OCI-LY1 (cell line): ENCODE measurements around the gene PTPRM.

Source experiments
- H2AFZ ChIP-seq: fragments of 200-600 bp; sonication (generic), shearing (Covaris generic); 2 replicates; pipeline ENCODE4 v1.6.0; 2014; ENCODE audit warnings: antibody characterized with exemption, mild to moderate bottlenecking, low read length
- H3F3A ChIP-seq: fragments of 200-600 bp; sonication (generic), shearing (Covaris generic); 2 replicates; pipeline ENCODE4 v1.6.0; 2014; ENCODE audit warnings: mild to moderate bottlenecking, antibody characterized with exemption, low read length, moderate library complexity; ENCODE audit not compliant: insufficient read depth
- H3K27ac ChIP-seq: fragments of 200-600 bp; sonication (generic); 2 replicates; pipeline ENCODE4 v1.5.1; 2014; ENCODE audit warnings: low read length, mixed run types, mild to moderate bottlenecking, low read depth; ENCODE audit not compliant: poor library complexity, severe bottlenecking
- H3K27me3 ChIP-seq: fragments of 200-600 bp; sonication (generic); 2 replicates; pipeline ENCODE4 v1.6.0; 2014; ENCODE audit warnings: antibody characterized with exemption, mild to moderate bottlenecking, low read length, moderate library complexity; ENCODE audit not compliant: insufficient read depth
- H3K36me3 ChIP-seq: fragments of 200-600 bp; sonication (generic); 2 replicates; pipeline ENCODE4 v1.6.1; 2014; ENCODE audit warnings: mild to moderate bottlenecking, antibody characterized with exemption, low read length, moderate library complexity, mixed read lengths; ENCODE audit not compliant: insufficient read depth
- H3K4me1 ChIP-seq: fragments of 200-600 bp; sonication (generic); 2 replicates; pipeline ENCODE4 v1.5.1; 2014; ENCODE audit warnings: mild to moderate bottlenecking, low read length, moderate library complexity; ENCODE audit not compliant: insufficient read depth, severe bottlenecking
- H3K4me2 ChIP-seq: fragments of 200-600 bp; sonication (generic), shearing (Covaris generic); 2 replicates; pipeline ENCODE4 v1.6.1; 2014; ENCODE audit warnings: low read length
- H3K4me3 ChIP-seq: fragments of 200-600 bp; sonication (generic); 2 replicates; pipeline ENCODE4 v1.5.1; 2014; ENCODE audit warnings: low read length, low read depth, mild to moderate bottlenecking, mixed read lengths; ENCODE audit not compliant: poor library complexity, severe bottlenecking
- H3K79me2 ChIP-seq: fragments of 200-600 bp; shearing (Covaris generic); 2 replicates; pipeline ENCODE4 v1.6.1; 2016; ENCODE audit warnings: mixed run types, low read length, mixed read lengths; ENCODE audit not compliant: insufficient read depth
- H3K9ac ChIP-seq: fragments of 200-600 bp; sonication (generic), shearing (Covaris generic); 2 replicates; pipeline ENCODE4 v1.6.1; 2014; ENCODE audit warnings: mild to moderate bottlenecking, low read length, mixed read lengths
- H3K9me2 ChIP-seq: fragments of 200-600 bp; sonication (generic), shearing (Covaris generic); 2 replicates; pipeline ENCODE4 v1.6.1; 2014; ENCODE audit warnings: low read depth, mild to moderate bottlenecking, low read length, mixed read lengths
- H3K9me3 ChIP-seq: fragments of 200-600 bp; shearing (Covaris generic); 2 replicates; pipeline ENCODE4 v1.6.1; 2014; ENCODE audit warnings: low read length, mixed read lengths
- H4K20me1 ChIP-seq: fragments of 200-600 bp; sonication (generic), shearing (Covaris generic); 2 replicates; pipeline ENCODE4 v1.6.0; 2016; ENCODE audit warnings: mild to moderate bottlenecking, low read length; ENCODE audit not compliant: insufficient read depth
- EZH2 ChIP-seq: fragments of 200-600 bp; sonication (generic), shearing (Covaris generic); IDR thresholded peaks from 2 replicates; pipeline ENCODE4 v1.8.0; 2017; ENCODE audit warnings: borderline replicate concordance, mixed run types, mild to moderate bottlenecking, antibody characterized with exemption, low read length, moderate library complexity, mixed read lengths
- TF ChIP-seq, protein P1 (sequence below): fragments of 200-600 bp; sonication (generic), shearing (Covaris generic); IDR thresholded peaks from 2 replicates; pipeline ENCODE4 v1.5.1; 2017; ENCODE audit warnings: mild to moderate bottlenecking, antibody characterized with exemption, low read length, moderate library complexity, mixed read lengths

PTPRM gene

DNA sequence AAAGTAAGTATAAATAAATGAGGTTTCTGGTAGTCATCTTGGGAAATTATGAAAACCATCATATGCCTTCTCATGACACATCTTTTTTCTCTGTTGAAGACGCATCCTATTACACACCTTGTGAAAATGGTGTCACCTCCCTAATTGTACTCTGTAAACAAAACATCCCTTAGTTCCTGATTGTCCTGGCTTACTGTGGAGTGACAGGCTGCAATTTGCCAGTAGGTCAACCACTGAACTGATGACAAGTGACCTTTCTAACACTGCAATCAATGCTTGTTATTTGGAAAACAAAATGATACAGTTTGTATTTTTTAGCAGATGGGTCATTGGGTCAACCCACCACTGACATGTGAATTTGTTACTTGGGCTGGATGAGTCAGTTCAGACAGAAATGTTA is 219.5 kb downstream of the PTPRM start:
- H2AFZ ChIP-seq = no peak overlapping the region
- no peaks in the 10 kb centered on the region for H3K9me2 ChIP-seq
- TF ChIP-seq EZH2 = no peak
- TF ChIP-seq, protein P1, sequence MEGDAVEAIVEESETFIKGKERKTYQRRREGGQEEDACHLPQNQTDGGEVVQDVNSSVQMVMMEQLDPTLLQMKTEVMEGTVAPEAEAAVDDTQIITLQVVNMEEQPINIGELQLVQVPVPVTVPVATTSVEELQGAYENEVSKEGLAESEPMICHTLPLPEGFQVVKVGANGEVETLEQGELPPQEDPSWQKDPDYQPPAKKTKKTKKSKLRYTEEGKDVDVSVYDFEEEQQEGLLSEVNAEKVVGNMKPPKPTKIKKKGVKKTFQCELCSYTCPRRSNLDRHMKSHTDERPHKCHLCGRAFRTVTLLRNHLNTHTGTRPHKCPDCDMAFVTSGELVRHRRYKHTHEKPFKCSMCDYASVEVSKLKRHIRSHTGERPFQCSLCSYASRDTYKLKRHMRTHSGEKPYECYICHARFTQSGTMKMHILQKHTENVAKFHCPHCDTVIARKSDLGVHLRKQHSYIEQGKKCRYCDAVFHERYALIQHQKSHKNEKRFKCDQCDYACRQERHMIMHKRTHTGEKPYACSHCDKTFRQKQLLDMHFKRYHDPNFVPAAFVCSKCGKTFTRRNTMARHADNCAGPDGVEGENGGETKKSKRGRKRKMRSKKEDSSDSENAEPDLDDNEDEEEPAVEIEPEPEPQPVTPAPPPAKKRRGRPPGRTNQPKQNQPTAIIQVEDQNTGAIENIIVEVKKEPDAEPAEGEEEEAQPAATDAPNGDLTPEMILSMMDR = no peak
- H3K9me3 ChIP-seq = no peaks in the 10 kb centered on the region
- H3K27ac ChIP-seq = no peak overlapping the region
- no peaks in the 10 kb centered on the region for H3F3A ChIP-seq
- no peaks in the 10 kb centered on the region for H4K20me1 ChIP-seq
- H3K27me3 ChIP-seq = no peaks in the 10 kb centered on the region
- H3K9ac ChIP-seq = no peak overlapping the region
- H3K4me3 ChIP-seq = no peak overlapping the region
- no peak overlapping the region for H3K4me2 ChIP-seq
- no peaks in the 10 kb centered on the region for H3K4me1 ChIP-seq
- H3K36me3 ChIP-seq = no peaks in the 10 kb centered on the region
- H3K79me2 ChIP-seq = no peaks in the 10 kb centered on the region

DNA sequence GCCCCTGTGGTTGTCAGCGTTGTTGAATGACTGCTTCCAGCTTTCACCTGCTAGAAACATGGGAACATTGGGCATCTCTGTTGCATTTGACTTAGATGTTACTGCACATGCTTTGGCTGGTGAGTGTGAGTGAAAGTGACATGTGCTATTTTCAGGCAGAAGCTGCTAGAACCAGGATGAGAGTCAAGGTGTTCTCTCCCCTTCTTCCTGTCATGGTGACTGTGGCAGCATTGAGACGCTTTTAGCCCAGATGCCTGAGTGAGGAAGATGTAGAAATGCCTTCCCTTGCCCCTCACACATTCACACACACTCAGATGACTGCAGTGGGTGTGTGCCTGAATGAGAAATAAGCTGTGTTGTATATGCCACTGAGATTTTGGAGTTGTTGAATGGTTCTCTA is 220.2 kb downstream of the PTPRM start:
- H3K27ac ChIP-seq = no peak overlapping the region
- no peak overlapping the region for H3K4me3 ChIP-seq
- no peaks in the 10 kb centered on the region for H3F3A ChIP-seq
- H3K9me2 ChIP-seq = no peaks in the 10 kb centered on the region
- no peaks in the 10 kb centered on the region for H4K20me1 ChIP-seq
- no peaks in the 10 kb centered on the region for H3K4me1 ChIP-seq
- H2AFZ ChIP-seq = no peak overlapping the region
- H3K27me3 ChIP-seq = no peaks in the 10 kb centered on the region
- no peak overlapping the region for H3K4me2 ChIP-seq
- no peaks in the 10 kb centered on the region for H3K79me2 ChIP-seq
- H3K36me3 ChIP-seq = no peaks in the 10 kb centered on the region
- TF ChIP-seq EZH2 = no peak
- TF ChIP-seq, protein P1 = no peak
- H3K9ac ChIP-seq = no peak overlapping the region
- no peaks in the 10 kb centered on the region for H3K9me3 ChIP-seq

DNA sequence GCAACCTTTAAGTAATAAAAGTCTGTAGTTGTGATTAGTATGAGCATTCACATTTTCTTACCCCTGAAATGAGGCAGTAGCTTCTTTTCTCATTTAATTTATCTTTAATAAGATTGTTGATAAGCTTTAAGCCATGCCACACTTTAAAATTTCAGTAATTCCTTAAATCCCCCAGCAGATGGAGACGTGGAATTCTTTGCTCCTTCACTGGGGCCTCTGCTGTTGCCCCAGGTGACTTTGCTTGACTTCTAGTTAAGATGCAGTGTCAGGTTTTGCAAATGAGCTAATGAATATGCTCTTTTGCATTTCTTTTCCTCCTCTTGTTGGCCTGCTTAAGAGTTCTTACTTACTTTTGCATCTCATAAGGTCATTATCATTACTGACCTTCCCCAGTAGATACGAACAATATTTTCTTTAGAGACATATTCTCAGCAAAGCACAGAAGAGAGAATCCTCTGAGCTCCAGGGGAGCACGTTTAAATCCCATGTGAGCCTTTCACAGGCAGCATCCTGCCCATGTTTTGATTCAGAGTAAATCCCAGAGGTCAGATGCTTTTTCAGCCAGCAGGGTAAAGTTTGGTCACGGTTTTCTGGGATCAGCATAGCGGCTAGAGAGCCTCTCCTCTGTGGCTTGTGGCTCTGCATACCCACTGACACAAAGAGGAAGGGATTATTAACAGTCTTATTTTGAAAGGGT is 222.9 kb downstream of the PTPRM start:
- Histone ChIP-seq H3K4me2 (no peak overlapping the region), H3K9me3 (no peaks in the 10 kb centered on the region), H3K4me3 (no peak overlapping the region), H3K79me2 (no peaks in the 10 kb centered on the region), H3K9me2 (no peaks in the 10 kb centered on the region), H3K9ac (no peak overlapping the region), H3K4me1 (no peaks in the 10 kb centered on the region), H4K20me1 (no peaks in the 10 kb centered on the region), H3K27ac (no peak overlapping the region), H3K36me3 (no peaks in the 10 kb centered on the region), H3F3A (no peaks in the 10 kb centered on the region), H3K27me3 (no peaks in the 10 kb centered on the region), H2AFZ (no peak overlapping the region)
- no peak for TF ChIP-seq EZH2
- TF ChIP-seq, protein P1 = 0 out of 2 replicates have a peak, but pooled peaks have one; percentile 9
